ENCODE data around the gene SLC15A1.

GRCh38 chr13:98657506-98658085 is 94.9 kb downstream of the SLC15A1 start:
- TF ChIP-seq, protein P1, sequence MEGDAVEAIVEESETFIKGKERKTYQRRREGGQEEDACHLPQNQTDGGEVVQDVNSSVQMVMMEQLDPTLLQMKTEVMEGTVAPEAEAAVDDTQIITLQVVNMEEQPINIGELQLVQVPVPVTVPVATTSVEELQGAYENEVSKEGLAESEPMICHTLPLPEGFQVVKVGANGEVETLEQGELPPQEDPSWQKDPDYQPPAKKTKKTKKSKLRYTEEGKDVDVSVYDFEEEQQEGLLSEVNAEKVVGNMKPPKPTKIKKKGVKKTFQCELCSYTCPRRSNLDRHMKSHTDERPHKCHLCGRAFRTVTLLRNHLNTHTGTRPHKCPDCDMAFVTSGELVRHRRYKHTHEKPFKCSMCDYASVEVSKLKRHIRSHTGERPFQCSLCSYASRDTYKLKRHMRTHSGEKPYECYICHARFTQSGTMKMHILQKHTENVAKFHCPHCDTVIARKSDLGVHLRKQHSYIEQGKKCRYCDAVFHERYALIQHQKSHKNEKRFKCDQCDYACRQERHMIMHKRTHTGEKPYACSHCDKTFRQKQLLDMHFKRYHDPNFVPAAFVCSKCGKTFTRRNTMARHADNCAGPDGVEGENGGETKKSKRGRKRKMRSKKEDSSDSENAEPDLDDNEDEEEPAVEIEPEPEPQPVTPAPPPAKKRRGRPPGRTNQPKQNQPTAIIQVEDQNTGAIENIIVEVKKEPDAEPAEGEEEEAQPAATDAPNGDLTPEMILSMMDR (conservative IDR thresholded peaks at IDR 0.05 in 1 of 2, IDR thresholded peaks at IDR 0.05 in 1 of 2; ENCODE audit: extremely low read depth in 1 of 2, insufficient read depth in 1 of 2, low read depth in 1 of 2, low read length in 2 of 2): no peak
- TF ChIP-seq EZH2 (IDR thresholded peaks at IDR 0.05; ENCODE audit: borderline replicate concordance, low read length): no peak

Measured in mammary epithelial cell (primary cell).